HTERT RPE-1 (cell line): ENCODE data around the gene RASA4B.
"Not testable (repeated sequence)": the region's sequence is repeated elsewhere in the genome, so short reads cannot be mapped to it uniquely, and the experiment has no call there.

ENCODE experiments used
- in situ Hi-C: fragments of 300-500 bp; cut with MboI; formaldehyde crosslinking; loops from 4 replicates; pipeline ENCODE4 v1.14.3; 2020; ENCODE audit warnings: low sequenced_read_pairs

Gene RASA4B

DNA sequence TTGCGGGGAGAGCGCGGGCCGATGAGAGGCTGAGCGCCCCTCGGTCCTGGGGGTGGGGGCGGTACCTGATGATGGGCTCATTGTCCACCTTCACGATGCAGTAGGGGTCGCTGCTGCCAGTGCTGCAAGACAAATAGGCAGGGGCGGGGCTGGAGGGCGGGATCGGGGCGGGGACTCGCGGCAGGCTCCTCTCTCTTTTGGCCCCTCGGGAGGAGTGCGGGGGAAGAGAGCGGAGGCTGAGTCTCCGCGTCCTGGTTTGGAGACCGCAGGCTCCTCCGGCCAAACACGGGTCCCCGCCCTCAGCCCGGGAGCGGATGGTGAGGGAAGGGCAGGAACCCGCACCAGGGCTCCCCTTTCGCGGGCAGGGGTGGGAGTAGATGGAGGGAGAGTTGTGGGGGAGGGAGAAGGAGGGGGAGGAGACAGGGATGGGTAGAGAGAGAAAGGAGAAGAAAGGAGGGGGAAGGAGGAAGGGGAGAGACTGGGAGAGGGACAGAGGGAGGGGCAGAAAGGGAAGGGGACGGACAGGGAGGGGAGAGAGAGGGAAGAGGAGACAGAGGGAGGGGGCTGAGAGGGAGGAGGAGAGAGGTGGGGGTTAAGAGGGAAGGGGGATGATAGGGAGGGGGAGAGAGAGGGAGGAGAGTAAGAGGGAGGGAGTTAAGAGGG lies 5.6 kb downstream of the RASA4B start:
- in situ Hi-C loops = not testable (repeated sequence)

DNA sequence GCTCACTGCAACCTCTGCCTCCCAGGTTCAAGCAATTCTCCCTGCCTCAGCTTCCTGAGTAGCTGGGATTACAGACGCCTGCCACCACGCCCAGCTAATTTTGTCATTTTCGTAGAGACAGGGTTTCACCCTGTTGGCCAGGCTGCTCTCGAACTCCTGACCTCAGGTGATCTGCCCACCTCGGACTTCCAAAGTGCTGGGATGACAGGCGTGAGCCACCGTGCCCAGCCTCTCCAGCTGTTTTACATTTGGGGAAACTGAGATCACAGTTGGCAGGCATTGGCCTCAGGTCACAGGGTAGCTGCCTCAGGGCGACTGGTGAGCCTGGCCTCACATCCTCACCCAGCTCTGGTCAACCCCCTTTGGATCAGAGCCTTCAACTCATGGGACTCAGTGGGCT lies 7.0 kb downstream of the RASA4B start:
- in situ Hi-C loops = not testable (repeated sequence)

DNA sequence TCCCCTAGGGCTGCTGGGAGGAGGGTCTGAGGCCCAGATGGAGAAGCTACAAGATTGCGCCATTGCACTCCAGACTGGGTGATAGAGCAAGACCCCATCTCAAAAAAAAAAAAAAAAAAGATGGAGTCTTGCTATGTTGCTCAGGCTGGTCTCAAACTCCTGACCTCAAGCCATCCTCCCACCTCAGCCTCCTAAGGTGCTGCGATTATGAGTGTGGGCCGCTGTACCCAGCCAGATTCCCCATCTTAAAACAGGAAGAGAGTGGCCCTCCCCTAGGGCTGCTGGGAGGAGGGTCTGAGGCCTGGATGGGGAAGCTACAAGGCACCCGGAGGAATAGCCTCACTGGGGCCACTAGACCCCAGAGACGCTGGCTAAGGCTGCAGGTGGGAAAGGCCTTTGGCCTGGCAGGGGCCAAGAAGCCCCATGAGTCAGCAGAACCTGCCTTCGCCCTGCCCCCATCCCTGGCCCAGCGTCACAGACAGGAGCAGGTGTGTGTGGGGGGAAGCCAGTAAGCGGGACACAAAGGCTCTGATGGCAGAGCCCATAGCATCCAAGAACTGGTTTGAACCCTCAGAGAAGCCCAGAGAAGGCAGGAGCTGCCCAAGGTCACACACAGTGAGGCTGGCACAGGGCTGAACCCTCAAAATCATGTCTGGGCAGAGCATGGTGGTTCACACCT lies 10.0 kb downstream of the RASA4B start:
- in situ Hi-C loops = not testable (repeated sequence)

DNA sequence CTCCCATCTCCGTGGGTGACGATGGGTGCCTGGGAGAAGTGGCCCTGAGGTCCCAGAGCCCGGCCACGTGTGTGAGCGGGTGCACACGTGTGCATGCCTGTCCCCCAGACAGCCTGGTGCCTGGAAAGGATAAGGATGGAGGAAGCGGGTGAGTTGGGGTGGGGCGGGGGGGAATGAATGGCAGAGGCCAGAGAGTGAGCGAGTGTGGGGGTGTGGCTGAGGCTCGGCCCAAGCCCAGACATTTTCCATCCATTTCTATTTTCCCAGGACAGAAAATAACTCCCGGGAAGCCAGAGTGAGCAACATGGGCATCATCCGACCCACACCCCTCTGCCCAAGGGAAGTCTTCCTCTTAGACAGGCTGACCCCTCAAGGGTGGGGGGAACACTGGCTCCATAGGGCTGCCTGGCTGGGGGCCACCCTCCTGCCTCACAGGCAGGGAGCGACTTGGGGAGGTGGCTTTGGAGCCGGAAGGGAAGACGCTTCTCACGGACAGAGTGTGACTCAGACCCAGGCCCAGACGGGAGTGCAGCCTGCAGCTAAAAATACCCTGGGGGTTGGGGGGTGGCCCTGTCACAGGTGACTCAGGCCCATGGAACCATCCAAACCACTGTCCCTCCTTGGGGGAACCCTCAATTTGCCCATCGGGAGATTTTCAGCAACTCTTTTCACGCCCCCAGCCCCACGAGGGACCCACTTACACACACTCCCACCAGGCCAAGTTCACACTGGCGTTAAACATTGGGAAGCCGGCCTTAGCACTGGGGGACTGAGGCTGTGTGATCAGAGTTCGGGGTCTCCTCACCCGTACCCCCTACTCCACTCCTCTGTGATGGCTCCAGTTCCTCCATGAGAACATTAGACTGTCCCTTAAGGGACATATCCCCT lies 12.0 kb downstream of the RASA4B start:
- in situ Hi-C loops = not testable (repeated sequence)

DNA sequence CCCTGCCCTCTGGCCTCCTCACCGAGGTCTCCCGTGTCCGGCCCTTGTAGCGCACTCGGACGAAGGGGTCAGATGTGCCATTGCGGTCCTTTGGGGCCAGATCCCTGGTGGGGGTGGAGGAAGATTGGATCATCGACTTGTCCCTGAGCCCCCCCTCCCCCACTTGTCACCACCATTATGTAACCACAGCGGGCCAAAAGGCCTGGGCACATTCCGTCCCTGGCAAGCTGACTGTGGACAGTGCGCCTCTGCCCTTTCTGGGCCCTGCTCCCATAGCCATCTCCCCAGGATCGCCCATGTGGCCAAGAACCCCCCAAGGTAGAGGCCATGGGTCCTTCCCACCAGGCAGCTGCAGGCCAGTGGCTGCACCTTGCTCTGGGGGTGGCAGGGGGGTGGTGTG lies 14.4 kb downstream of the RASA4B start:
- in situ Hi-C loops = not testable (repeated sequence)

DNA sequence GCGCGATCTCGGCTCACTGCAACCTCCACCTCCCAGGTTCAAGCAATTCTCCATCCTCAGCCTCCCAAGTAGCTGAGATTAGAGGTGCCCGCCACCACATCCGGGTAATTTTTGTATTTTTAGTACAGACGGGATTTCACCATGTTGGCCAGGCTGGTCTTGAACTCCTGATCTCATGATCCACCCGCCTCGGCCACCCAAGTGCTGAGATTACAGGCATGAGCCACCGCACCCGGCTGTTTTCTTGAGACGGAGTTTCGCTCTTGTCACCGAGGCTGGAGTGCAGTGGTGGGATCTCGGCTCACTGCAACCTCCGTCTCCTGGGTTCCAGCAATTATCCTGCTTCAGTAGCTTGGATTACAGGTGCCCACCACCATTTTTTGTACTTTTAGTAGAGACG lies 19.3 kb downstream of the RASA4B start:
- in situ Hi-C loops = not testable (repeated sequence)

DNA sequence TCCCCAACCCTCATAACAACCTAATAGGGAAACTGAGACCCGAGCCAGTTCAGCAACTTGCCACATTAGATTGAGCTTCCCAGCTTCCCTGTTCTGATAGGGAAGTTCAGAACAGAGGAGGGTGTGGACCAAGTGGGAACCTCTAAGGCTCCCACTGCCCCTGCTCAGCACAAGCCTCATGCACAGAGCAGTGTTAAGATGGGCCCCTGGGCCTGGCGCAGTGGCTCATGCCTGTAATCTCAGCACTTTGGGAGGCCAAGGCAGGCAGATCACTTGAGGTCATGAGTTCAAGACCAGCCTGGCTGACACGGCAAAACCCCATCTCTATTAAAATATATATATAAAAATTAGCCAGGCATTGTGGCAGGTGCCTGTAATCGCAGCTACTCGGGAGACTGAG lies 20.3 kb downstream of the RASA4B start:
- in situ Hi-C loops = not testable (repeated sequence)

DNA sequence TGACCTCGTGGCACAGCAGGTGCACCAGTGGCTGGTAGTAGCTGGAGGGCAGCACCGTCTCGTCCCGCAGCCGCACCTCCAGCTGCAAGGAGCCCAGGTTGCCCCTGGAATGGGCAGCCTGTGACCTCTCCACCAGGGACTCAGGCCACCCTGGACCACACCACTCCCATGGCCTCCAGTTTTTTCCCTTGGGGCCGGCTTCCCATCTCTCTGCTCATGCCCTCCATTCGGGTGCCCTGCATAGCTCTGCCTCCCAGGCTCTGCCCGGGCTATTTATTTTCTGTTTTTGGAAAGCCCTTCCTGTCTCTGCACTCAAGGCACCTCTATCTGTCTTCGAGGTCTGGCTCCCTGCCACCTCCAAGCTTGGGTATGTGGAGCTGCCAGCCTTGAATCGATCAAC lies 20.7 kb downstream of the RASA4B start:
- in situ Hi-C loops = not testable (repeated sequence)

DNA sequence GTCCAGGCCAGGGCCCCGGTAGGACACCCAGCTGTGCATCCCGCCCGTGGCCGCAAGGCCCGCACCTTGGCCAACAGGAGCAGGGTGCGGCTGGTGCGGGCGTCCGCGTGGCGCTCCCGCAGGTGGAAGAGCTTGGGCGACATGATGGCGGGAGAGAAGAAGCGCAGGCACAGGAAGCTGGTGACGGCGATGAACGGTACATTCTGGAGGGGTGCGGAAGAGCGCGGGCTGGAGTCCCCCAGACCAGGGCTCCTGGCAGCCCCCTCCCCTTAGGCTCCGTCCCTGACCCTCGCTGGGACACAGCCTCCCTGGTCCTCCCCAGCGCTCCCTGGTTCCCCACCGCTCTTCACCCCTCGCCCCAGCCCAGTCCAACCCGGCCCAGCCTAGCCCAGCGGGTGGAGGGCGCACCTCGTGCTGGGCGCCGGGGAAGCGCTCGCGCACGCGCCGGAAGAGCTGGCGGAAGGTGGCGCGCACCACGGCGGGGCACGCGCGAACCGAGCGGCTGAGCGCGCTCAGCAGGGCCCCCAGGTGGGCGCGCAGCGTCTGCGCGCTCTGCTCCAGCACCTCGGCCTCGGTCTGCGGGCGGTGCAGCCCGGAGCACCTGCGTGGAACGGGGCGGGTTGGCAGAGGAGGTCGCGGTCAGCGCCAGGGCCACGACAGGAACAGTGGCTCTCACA lies 23.0 kb downstream of the RASA4B start:
- in situ Hi-C loops = not testable (repeated sequence)

DNA sequence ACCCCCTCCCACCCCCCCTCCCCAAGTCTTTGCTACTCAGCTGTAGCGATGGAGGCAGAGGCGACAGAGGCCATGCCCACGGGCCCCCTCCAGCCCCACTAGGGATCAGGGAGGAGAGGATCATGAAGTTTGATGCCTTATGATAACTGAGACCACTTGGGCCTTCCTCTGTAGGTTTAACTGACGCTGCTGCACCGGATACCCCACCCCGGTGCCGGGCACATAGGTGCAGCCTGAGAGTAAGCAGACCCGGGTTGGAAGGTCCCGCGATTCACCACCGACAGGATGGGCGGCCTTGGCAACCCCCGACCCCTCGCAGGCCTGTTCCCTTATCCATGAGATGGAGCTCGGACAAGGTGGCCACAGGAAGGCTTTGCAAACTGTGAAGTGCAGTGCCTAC lies 23.6 kb downstream of the RASA4B start:
- in situ Hi-C loops = not testable (repeated sequence)

DNA sequence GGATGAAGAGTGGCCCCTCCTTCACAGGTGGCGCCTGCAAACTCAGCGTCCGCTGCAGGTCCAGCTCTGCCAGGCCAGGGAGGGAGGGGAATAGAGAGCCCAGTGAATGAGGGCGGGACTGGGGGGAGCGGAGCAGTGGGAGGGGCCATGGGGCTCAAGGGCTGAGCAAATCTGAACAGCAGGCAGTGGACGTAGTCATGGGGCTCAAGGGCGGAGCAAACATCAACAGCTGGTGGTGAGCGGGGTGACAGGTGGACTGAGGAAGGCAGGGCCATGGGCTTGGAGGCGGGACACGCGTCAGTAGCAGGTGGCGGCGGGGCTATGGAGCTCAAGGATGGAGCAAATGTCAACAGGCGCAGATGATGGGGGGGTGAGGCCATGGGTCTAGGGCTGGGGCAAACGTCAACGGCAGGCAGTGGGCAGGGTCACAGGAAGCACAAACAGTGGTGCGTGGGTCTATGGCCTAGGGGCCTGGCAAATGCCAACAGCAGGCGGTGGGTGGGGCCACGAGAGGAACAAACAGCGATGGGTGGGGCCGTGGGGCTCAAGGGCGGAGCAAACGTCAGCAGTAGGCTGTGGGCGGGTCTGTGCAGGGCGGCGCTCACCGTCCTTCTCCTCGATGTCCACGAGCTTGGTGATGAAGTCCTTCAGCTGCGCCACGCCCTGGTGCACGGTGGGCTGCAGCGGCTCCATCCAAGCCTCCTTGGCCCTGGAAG lies 24.2 kb downstream of the RASA4B start:
- in situ Hi-C loops = not testable (repeated sequence)

DNA sequence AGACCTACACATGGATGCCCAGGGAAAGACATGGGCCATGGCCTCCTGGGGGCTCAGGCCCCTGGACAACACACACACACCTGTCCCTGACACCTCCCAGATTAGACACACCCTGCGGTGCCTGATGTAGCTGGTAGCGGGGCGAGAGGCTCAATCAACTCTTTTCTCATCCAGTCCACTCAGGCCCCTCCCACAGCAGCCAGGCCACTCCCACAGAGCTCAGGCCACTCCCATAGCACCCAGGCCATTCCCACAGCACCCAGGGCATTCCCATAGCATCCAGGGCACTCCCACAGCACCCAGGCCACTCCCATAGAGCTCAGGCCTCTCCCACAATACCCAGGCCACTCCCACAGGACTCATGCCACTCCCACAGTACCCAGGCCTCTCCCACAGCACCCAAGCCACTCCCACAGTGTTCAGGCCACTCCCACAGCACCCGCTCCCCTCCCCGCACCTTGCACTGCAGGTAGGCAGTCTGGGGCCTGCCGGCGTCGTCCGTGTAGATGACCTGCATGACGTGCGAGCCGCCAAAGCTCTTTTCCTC lies 27.0 kb downstream of the RASA4B start:
- in situ Hi-C loops = not testable (repeated sequence)

DNA sequence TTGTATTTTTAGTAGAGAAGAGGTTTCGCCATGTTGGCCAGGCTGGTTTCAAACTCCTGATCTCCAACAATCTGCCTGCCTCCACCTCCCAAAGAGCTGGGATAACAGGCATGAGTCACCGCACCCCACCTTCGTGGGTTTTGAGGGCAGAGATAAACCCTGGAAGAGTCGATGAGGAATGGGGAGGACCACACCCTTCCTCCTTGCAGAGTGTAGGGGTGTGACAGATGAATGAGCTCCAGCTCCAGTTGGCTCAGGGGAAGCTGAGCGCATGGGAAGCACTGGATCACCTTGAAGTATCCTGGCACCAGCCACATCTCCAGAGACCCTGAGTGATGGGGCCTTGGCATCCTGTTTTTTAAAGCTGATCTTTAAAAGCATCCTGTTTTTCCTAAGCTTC lies 33.3 kb downstream of the RASA4B start:
- in situ Hi-C loops = not testable (repeated sequence)

DNA sequence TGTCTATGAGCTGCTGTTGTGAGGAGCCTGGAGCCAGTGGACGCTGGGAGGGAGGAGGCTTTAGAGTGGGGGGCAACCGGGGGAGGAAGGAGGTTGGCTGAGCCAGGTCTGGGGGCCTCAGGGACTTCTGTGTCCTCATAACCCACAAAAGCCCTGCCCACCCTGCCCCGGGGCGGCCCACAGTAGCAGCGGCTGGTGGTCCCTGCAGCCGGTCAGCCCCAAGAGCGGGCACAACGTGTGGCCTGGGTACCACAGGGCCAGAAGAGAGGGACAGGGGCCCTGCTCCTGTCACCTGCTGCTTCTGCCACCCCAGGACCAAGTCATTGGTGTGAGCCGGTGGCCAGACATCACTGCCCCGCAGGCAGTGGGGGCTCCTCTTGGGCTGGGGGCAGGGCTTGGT lies 35.6 kb downstream of the RASA4B start:
- in situ Hi-C loops = not testable (repeated sequence)

DNA sequence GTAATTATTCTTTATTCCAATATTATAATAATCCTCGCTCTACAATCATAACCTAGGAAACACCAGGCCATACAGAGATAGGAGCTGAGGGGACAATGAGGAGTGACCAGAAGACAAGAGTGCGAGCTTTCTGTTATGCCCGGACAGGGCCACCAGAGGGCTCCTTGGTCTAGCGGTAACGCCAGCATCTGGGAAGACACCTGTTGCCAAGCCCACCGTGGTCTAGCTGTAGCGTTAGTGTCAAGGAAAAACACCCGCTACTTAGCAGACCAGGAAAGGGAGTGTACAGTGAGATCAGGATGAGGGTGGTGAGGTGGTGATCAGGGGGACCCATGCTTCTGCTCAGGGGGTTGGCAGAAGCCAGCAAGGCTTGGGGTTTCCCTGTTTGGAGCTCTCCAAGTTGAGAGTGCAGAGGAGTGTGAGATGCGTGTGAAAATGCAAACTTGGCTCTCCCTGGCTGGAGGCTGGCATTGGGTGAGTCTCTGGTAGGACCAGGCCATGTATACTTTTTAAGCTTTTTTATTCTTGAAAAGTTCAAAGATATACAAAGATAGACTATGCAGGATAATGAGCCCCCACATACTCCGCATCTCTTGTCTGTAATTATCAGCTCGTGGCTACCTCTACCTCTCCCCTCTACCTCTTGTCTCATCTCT lies 37.5 kb downstream of the RASA4B start:
- in situ Hi-C loops = not testable (repeated sequence)

DNA sequence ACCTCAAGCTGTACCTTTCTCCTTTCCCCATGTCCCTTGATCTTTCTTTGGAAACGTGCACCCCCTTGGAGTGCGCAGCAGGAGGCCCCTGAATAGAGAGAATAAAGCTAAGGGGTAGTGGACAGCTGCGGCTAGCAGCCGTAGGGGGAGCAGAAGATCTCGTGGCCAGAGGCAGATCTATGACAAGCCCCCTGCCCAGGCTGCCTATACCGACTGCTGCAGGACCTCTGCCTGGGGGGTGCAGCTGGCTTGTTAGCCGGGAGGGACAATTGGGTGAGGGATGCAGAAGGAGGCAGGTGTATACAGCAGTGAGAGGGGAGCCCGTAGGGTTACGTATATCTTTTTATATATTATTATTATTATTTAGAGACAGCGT lies 38.4 kb downstream of the RASA4B start:
- in situ Hi-C loops = not testable (repeated sequence)

DNA sequence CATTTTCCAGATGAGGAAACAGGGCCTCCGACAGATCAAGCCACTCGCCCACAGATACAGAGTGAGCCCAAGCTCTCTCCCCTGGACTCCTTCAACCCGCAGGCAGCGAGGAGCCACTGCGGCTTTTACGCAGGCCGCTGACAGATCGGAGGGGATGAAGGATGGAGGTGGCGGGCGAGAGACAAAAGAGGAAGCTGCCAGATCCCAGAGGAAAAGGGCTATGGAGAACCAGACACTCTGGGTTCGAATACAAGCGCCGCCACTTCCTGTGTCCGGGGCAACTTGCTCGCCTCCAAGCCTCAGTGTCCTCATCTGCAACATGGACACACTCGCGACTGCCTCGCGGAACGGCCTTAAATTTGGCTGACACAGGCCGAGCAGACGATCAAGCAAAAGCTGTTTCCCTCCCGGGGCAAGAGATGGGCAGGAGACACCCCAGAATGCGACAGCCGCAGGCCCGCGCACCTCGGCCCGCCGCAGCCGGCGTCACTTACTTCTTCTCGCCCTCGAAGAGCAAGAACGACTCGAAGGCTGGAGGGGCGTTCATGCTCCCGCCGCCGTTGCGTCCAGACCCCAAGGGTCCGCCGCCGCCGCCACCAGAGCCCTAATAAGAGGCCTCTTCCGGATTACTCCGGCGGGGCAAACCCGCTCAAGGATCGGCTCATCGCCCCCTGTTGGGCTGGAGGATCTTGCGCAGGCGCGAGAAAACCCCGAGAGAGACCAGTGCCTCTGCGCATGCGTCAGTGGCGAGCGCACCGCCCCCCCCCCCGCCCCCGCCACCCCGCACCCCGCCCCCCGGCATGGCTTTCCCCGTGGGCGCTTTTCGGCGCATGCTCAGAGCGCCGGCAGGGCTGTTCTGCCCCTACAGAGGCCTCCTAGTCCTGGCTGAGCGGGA lies 39.0 kb downstream of the RASA4B start, which contains the start of gene POLR2J:
Gene POLR2J, minus strand, starts transcription at position 609 of the 895 bp plus-strand sequence. Its CDS starts 62 bp downstream, at position 547.
- in situ Hi-C loops = not testable (repeated sequence)

DNA sequence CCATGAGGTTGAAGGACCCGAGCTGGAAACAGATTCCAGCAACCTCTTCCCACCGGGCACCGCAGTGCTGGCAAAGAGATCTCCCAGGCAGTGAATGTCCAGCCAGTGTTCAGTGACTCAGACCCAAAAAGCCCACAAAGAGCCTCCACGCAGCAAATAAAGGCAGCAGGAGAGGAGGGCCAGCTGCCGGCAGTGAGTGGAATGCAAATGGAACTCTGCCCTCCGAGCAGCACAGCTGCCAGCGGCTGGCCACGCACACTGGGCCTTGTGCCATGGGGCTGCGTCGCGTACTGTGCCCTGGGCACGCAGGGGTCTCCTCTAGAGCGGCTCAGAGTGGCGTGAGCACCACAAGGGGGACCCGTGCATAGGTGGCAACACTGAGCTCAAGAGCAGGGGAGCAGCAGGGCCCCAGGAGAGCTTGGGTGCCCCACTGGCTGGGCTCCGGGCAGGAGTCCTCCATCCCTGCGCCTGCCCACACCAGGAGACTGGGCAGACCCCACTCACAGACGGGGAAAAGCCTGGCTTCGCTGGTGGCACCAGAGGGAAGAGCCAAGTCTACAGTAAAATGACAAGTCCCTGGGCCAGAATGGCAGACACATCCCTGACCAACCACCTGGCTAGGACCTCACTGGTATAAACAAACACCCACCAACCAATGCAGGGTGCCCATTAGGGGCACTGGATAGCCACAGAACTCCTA lies 42.7 kb downstream of the RASA4B start:
- in situ Hi-C loops = not testable (repeated sequence)
